ENCODE data around the gene DHRS7. TPM values are rescaled to one million over a fixed set of nuclear protein-coding genes. Genes with fewer than 3 reads are reported as not detected.

DHRS7 gene
- total RNA-seq, 2 experiments from 2014 or later, result 24.5 to 28.6 TPM

DNA sequence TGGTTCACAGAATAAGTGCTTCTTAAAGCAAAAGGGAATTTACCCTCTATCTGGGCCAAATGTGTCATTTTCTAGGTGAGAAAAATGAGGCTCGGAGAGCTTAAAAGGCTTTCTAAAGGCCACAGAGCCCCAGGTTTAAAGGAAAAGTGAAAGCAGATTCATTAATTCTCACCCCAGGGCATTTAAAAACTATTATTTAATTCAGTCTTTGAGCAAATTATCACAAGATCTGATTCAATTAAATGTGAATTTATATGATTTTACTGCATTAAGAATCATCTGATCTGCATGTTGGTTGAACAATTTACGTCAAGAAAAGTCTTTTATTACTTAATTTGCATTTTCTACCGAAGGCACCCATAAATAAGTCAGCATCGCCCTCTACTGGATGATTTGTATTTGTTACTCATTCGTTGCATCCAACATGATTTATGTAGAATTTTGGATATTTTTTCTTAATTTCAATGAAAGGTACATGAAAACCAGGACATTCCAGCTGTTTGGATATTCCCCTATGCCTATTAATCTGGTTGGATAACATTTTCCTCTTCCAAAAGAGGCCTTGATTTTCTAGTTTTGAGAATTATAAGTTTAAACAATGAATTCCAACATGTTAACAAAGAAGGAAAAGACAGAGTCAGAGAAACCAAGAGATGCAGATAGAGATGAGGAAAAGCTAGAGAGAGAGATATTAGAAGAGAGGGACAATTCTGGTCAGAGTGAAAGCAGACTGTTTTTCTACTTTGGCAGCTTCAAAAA is 19.1 kb upstream of the DHRS7 start:
- Histone ChIP-seq H3K27ac (ENCODE audit: low read depth in 1 of 2, low read length in 2 of 2) (peak overlapping the region in 1 of 2 donors; percentile 74), H3K9me3 (ENCODE audit: control insufficient read depth in 1 of 2, insufficient read depth in 1 of 2, low read length in 2 of 2) (no peaks in the 10 kb centered on the region), H3K36me3 (ENCODE audit: insufficient read depth, low read length) (no peaks in the 10 kb centered on the region), H3K4me1 (ENCODE audit: insufficient read depth, low read length) (peaks cover 4% of the 10 kb centered on the region), H3K4me3 (ENCODE audit: low read length) (peak overlapping the region; percentile 52), H3K27me3 (ENCODE audit: control insufficient read depth in 1 of 2, insufficient read depth in 2 of 2, low read length in 2 of 2) (no peaks in the 10 kb centered on the region)
- peak in 6 of 14 experiments; percentile 9 to 87 (median 62) for DNase-seq
- TF ChIP-seq CTCF (IDR thresholded peaks at IDR 0.05), result peak; percentile 89
- CTCF ChIA-PET, result interaction anchor here (1.0 to 4.7 kb wide), 12 partner anchors 18 to 677 kb away, joined by 3 to 54 read pairs (median 4); partner anchors contain the start of gene DHRS7
- no peaks in the 10 kb centered on the region for H3K27me3 Mint-ChIP-seq
- peak overlapping the region; percentile 75 for H3K4me3 Mint-ChIP-seq
- no peaks in the 10 kb centered on the region for H3K36me3 Mint-ChIP-seq (ENCODE audit: low read depth)
- peak overlapping the region; percentile 74 for H3K27ac Mint-ChIP-seq
- H3K4me1 Mint-ChIP-seq (ENCODE audit: low read depth), result peaks cover 11% of the 10 kb centered on the region
- no peaks in the 10 kb centered on the region for H3K9me3 Mint-ChIP-seq
- peak; percentile 71 for ATAC-seq (ENCODE audit: poor library complexity)
- POLR2A ChIA-PET, result interaction anchor here (0.6 to 5.1 kb wide), 6 partner anchors 19 to 220 kb away, joined by 4 to 35 read pairs (median 14); partner anchors contain the start of genes DHRS7, PCNX4 and PPM1A
- intact Hi-C loops (cut with DNase I, micrococcal nuclease), result loop anchor here (1.0 to 10.0 kb wide), 9 partner anchors 20 to 1057 kb away; partner anchors contain the start of genes DAAM1 (in 1 of the 2), DHRS7 (in 1 of the 2), JKAMP (in 1 of the 2) and L3HYPDH (in 1 of the 2)

DNA sequence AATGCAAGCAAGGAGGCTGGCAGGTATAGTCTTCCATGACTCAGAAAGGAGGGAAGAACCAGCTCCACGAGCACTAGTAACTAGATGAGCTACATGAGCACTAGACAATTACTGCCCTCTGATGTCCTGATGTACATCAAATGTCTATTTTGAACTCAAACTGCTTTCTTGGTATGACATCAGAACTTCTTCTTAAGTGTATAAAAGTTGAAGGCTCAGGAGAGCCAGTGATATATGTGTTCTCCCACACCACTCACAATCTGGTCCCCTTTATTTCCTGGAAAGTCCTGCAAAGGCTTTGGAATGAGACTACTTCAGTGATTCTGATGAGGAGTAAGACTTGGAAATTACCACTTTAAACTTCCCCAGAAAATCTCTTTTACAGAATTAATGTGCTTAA is 18.5 kb upstream of the DHRS7 start:
- H3K4me3 Mint-ChIP-seq, result peak overlapping the region; percentile 75
- intact Hi-C loops (cut with DNase I, micrococcal nuclease), result loop anchor here (1.0 to 10.0 kb wide), 10 partner anchors 17 to 1056 kb away; partner anchors contain the start of genes DAAM1 (in 1 of the 2), DHRS7 (in 1 of the 2), JKAMP (in 1 of the 2) and L3HYPDH (in 1 of the 2)
- H3K4me1 ChIP-seq (ENCODE audit: insufficient read depth, low read length), result peaks cover 4% of the 10 kb centered on the region
- H3K36me3 ChIP-seq (ENCODE audit: insufficient read depth, low read length), result no peaks in the 10 kb centered on the region
- H3K27me3 Mint-ChIP-seq, result no peaks in the 10 kb centered on the region
- no peak for TF ChIP-seq CTCF (IDR thresholded peaks at IDR 0.05)
- peak overlapping the region in 1 of 2 donors; percentile 74 for H3K27ac ChIP-seq (ENCODE audit: low read depth in 1 of 2, low read length in 2 of 2)
- ChIA-PET CTCF (interaction anchor here (1.0 to 4.7 kb wide), 8 partner anchors 17 to 676 kb away, joined by 3 to 54 read pairs (median 4); partner anchors contain the start of gene DHRS7), POLR2A (interaction anchor here (0.7 to 5.1 kb wide), 5 partner anchors 19 to 219 kb away, joined by 5 to 35 read pairs (median 17); partner anchors contain the start of genes DHRS7, PCNX4 and PPM1A)
- peaks cover 11% of the 10 kb centered on the region for H3K4me1 Mint-ChIP-seq (ENCODE audit: low read depth)
- H3K4me3 ChIP-seq (ENCODE audit: low read length), result peak overlapping the region; percentile 52
- H3K27me3 ChIP-seq (ENCODE audit: control insufficient read depth in 1 of 2, insufficient read depth in 2 of 2, low read length in 2 of 2), result no peaks in the 10 kb centered on the region
- ATAC-seq (ENCODE audit: poor library complexity) (peak; percentile 39), DNase-seq (peak in 4 of 14 experiments; percentile 8 to 40 (median 36))
- peak overlapping the region; percentile 74 for H3K27ac Mint-ChIP-seq
- H3K9me3 ChIP-seq (ENCODE audit: control insufficient read depth in 1 of 2, insufficient read depth in 1 of 2, low read length in 2 of 2), result no peaks in the 10 kb centered on the region
- H3K36me3 Mint-ChIP-seq (ENCODE audit: low read depth), result no peaks in the 10 kb centered on the region
- no peaks in the 10 kb centered on the region for H3K9me3 Mint-ChIP-seq

GRCh38 chr14:60183138-60183537 is 17.9 kb upstream of the DHRS7 start:
- no peak for TF ChIP-seq CTCF (IDR thresholded peaks at IDR 0.05)
- intact Hi-C loops (cut with DNase I, micrococcal nuclease), result loop anchor here (2.0 to 10.0 kb wide), 4 partner anchors 16 to 998 kb away; partner anchors contain the start of genes DAAM1 (in 1 of the 2), JKAMP (in 1 of the 2) and L3HYPDH (in 1 of the 2)
- H3K36me3 Mint-ChIP-seq (ENCODE audit: low read depth), result no peaks in the 10 kb centered on the region
- no peak overlapping the region for H3K27ac ChIP-seq (ENCODE audit: low read depth in 1 of 2, low read length in 2 of 2)
- H3K4me3 ChIP-seq (ENCODE audit: low read length), result no peak overlapping the region
- DNase-seq, result no peak
- CTCF ChIA-PET, result interaction anchor here (1.0 to 4.7 kb wide), 6 partner anchors 17 to 676 kb away, joined by 3 to 54 read pairs (median 5); partner anchors contain the start of gene DHRS7
- H3K27ac Mint-ChIP-seq, result no peak overlapping the region
- H3K9me3 Mint-ChIP-seq, result no peaks in the 10 kb centered on the region
- peak overlapping the region; percentile 75 for H3K4me3 Mint-ChIP-seq
- peaks cover 11% of the 10 kb centered on the region for H3K4me1 Mint-ChIP-seq (ENCODE audit: low read depth)
- H3K36me3 ChIP-seq (ENCODE audit: insufficient read depth, low read length), result no peaks in the 10 kb centered on the region
- H3K9me3 ChIP-seq (ENCODE audit: control insufficient read depth in 1 of 2, insufficient read depth in 1 of 2, low read length in 2 of 2), result no peaks in the 10 kb centered on the region
- no peaks in the 10 kb centered on the region for H3K27me3 Mint-ChIP-seq
- H3K4me1 ChIP-seq (ENCODE audit: insufficient read depth, low read length), result peaks cover 4% of the 10 kb centered on the region
- no peaks in the 10 kb centered on the region for H3K27me3 ChIP-seq (ENCODE audit: control insufficient read depth in 1 of 2, insufficient read depth in 2 of 2, low read length in 2 of 2)
- ATAC-seq (ENCODE audit: poor library complexity), result no peak
- POLR2A ChIA-PET, result interaction anchor here (2.3 to 5.1 kb wide), 4 partner anchors 18 to 219 kb away, joined by 10 to 35 read pairs (median 19); partner anchors contain the start of genes DHRS7, PCNX4 and PPM1A

Measured in CD4-positive, alpha-beta T cell (primary cell).